Tibial nerve (tissue), 3 donors: ENCODE results near the gene IL31RA.

Experiments
- CTCF ChIP-seq, 5 experiments: fragments of 200-600 bp in 3 of 5; fragments of 450-650 bp in 2 of 5; sonication (generic) in 3 of 5; IDR thresholded peaks; one replicate each; pipeline ENCODE4 v1.5.1; 2016 to 2019; ENCODE audit warnings: antibody characterized with exemption in 5 of 5, mild to moderate bottlenecking in 3 of 5, moderate library complexity in 2 of 5
- POLR2A ChIP-seq, 2 donors: fragments of 450-650 bp; IDR thresholded peaks; one replicate each; pipeline ENCODE4 v1.6.1; 2017; ENCODE audit warnings: antibody characterized with exemption in 2 of 2, mild to moderate bottlenecking in 2 of 2, moderate library complexity in 2 of 2

GRCh38 chr5:55850839-55851674, at the start of gene IL31RA:
- TF ChIP-seq POLR2A (IDR thresholded peaks at IDR 0.05) (no peak), CTCF (IDR thresholded peaks at IDR 0.05) (no peak)
